ENCODE measurements around the gene CARHSP1. TPM values are rescaled to one million over a fixed set of nuclear protein-coding genes. Genes with fewer than 3 reads are reported as not detected.

The CARHSP1 gene
- polyA plus RNA-seq, 1 donor (not counting 4 experiments of a cell fraction or from before 2014, with no cell fraction given), result 61.9 TPM

- Histone ChIP-seq H4K20me1 (ENCODE audit: control insufficient read depth, extremely low read depth, insufficient read depth, low read length) (peaks cover 3% of the 10 kb centered on the region), H3K36me3 (ENCODE audit: control insufficient read depth in 2 of 2, extremely low read depth in 1 of 2, insufficient read depth in 2 of 2, low read length in 2 of 2) (peaks cover 36 to 50% of the 10 kb centered on the region in 2 experiments), H3K4me2 (ENCODE audit: control insufficient read depth, extremely low read depth, insufficient read depth, low read depth, low read length) (no peak overlapping the region), H3K27ac (ENCODE audit: control insufficient read depth, insufficient read depth, low read length) (no peak overlapping the region), H3K79me2 (ENCODE audit: control insufficient read depth, insufficient read depth, low read length) (peaks cover 46% of the 10 kb centered on the region), H3K9me3 (ENCODE audit: control insufficient read depth, low read depth, low read length) (no peaks in the 10 kb centered on the region), H2AFZ (ENCODE audit: control insufficient read depth, low read length) (no peak overlapping the region), H3K9ac (ENCODE audit: control insufficient read depth, extremely low read depth, insufficient read depth, low read length) (no peak overlapping the region), H3K4me3 (ENCODE audit: control insufficient read depth in 2 of 3, extremely low read depth in 1 of 3, insufficient read depth in 2 of 3, low read depth in 1 of 3, low read length in 3 of 3) (no peak overlapping the region), H3K27me3 (ENCODE audit: control insufficient read depth, extremely low read depth, insufficient read depth, low read length) (no peaks in the 10 kb centered on the region), H3K4me1 (ENCODE audit: control insufficient read depth, extremely low read depth, insufficient read depth, low read length) (no peaks in the 10 kb centered on the region), H3K9me1 (ENCODE audit: control insufficient read depth, extremely low read depth, insufficient read depth, low read length) (no peaks in the 10 kb centered on the region)
- FAIRE-seq (no peak), DNase-seq (ENCODE audit: low read depth, low spot score) (no peak)
- dilution Hi-C loops (cut with MboI; ENCODE audit: extremely low pct_ligation_motif_present, low sequenced_read_pairs), result no loop called here
- TF ChIP-seq EZH2 (IDR thresholded peaks at IDR 0.05; ENCODE audit: low read length), result no peak
- no peak for TF ChIP-seq CTCF (optimal IDR thresholded peaks at IDR 0.05 in 1 of 3, IDR thresholded peaks at IDR 0.05 in 1 of 3, conservative IDR thresholded peaks at IDR 0.05 in 1 of 3; ENCODE audit: extremely low read depth in 1 of 3, insufficient read depth in 2 of 3, low read length in 3 of 3)
These were observed 61.6 kb downstream of the CARHSP1 start for GRCh38 chr16:8807189-8807588.

- H3K36me3 ChIP-seq (ENCODE audit: control insufficient read depth in 2 of 2, extremely low read depth in 1 of 2, insufficient read depth in 2 of 2, low read length in 2 of 2), result peaks cover 38 to 54% of the 10 kb centered on the region in 2 experiments
- no peak overlapping the region for H3K4me2 ChIP-seq (ENCODE audit: control insufficient read depth, extremely low read depth, insufficient read depth, low read depth, low read length)
- dilution Hi-C loops (cut with MboI; ENCODE audit: extremely low pct_ligation_motif_present, low sequenced_read_pairs), result no loop called here
- DNase-seq (ENCODE audit: low read depth, low spot score), result no peak
- no peaks in the 10 kb centered on the region for H3K27me3 ChIP-seq (ENCODE audit: control insufficient read depth, extremely low read depth, insufficient read depth, low read length)
- peaks cover 53% of the 10 kb centered on the region for H3K79me2 ChIP-seq (ENCODE audit: control insufficient read depth, insufficient read depth, low read length)
- H3K4me3 ChIP-seq (ENCODE audit: control insufficient read depth in 2 of 3, extremely low read depth in 1 of 3, insufficient read depth in 2 of 3, low read depth in 1 of 3, low read length in 3 of 3), result no peak overlapping the region
- H2AFZ ChIP-seq (ENCODE audit: control insufficient read depth, low read length), result no peak overlapping the region
- H3K9me1 ChIP-seq (ENCODE audit: control insufficient read depth, extremely low read depth, insufficient read depth, low read length), result no peaks in the 10 kb centered on the region
- peaks cover 3% of the 10 kb centered on the region for H4K20me1 ChIP-seq (ENCODE audit: control insufficient read depth, extremely low read depth, insufficient read depth, low read length)
- no peaks in the 10 kb centered on the region for H3K4me1 ChIP-seq (ENCODE audit: control insufficient read depth, extremely low read depth, insufficient read depth, low read length)
- no peak for FAIRE-seq
- no peak overlapping the region for H3K9ac ChIP-seq (ENCODE audit: control insufficient read depth, extremely low read depth, insufficient read depth, low read length)
- H3K27ac ChIP-seq (ENCODE audit: control insufficient read depth, insufficient read depth, low read length), result no peak overlapping the region
- TF ChIP-seq EZH2 (IDR thresholded peaks at IDR 0.05; ENCODE audit: low read length) (no peak), CTCF (optimal IDR thresholded peaks at IDR 0.05 in 1 of 3, IDR thresholded peaks at IDR 0.05 in 1 of 3, conservative IDR thresholded peaks at IDR 0.05 in 1 of 3; ENCODE audit: extremely low read depth in 1 of 3, insufficient read depth in 2 of 3, low read length in 3 of 3) (no peak)
- H3K9me3 ChIP-seq (ENCODE audit: control insufficient read depth, low read depth, low read length), result no peaks in the 10 kb centered on the region
These were observed 62.4 kb downstream of the CARHSP1 start for GRCh38 chr16:8806272-8806983.
